Panc1 (cell line): Measurements from ENCODE around the gene HS2ST1.

Experiments used
- CTCF ChIP-seq: fragments of 450-650 bp; IDR thresholded peaks from 2 replicates; pipeline ENCODE4 v1.5.1; 2017; ENCODE audit warnings: mild to moderate bottlenecking
- POLR2AphosphoS5 ChIP-seq: IDR thresholded peaks from 2 replicates; pipeline ENCODE4 v1.6.1; 2012; ENCODE audit warnings: mild to moderate bottlenecking, low read depth, low read length, moderate library complexity
- REST ChIP-seq, 2 experiments: IDR thresholded peaks; 2 replicates each; pipeline ENCODE4 v1.6.1; 2011 to 2012; ENCODE audit warnings: low read depth in 2 of 2, control low read depth in 1 of 2, low read length in 1 of 2, mild to moderate bottlenecking in 1 of 2, moderate library complexity in 1 of 2; ENCODE audit not compliant: insufficient read depth in 1 of 2
- SIN3A ChIP-seq: IDR thresholded peaks from 2 replicates; pipeline ENCODE4 v1.6.1; 2012; ENCODE audit warnings: low read depth, mild to moderate bottlenecking, low read length, moderate library complexity, borderline replicate concordance; ENCODE audit not compliant: insufficient read depth
- TCF7L2 ChIP-seq: IDR thresholded peaks from 2 replicates; pipeline ENCODE4 v1.6.1; 2011; ENCODE audit warnings: mild to moderate bottlenecking, low read depth, low read length, inconsistent platforms

- no peak for TF ChIP-seq CTCF
- TF ChIP-seq POLR2AphosphoS5, result no peak
- TF ChIP-seq REST (IDR thresholded peaks at IDR 0.05; ENCODE audit: insufficient read depth in 1 of 2, low read depth in 2 of 2, low read length in 1 of 2), result no peak
- TF ChIP-seq SIN3A, result no peak
- TF ChIP-seq TCF7L2, result no peak
Measured at GRCh38 chr1:87007323-87007722, 92.9 kb downstream of the HS2ST1 start.
